Cardiac muscle cell (in vitro differentiated cells and primary cell): ENCODE results near the gene ADGRD1. TPM values are rescaled to one million over a fixed set of nuclear protein-coding genes. Genes with fewer than 3 reads are reported as not detected.

Source experiments
- DNase-seq, 2 donors: peaks; one replicate each; pipeline versions ENCODE4 v3.0.0 to v3.0.0-alpha.2; 2010 to 2017; ENCODE audit warnings: low read depth in 1 of 2, low spot score in 1 of 2
- H3K27ac ChIP-seq: fragments of 200-600 bp; sonication (generic); 2 replicates; pipeline ENCODE4 v1.5.1; 2016
- H3K27me3 ChIP-seq: fragments of 200-600 bp; sonication (generic); 2 replicates; pipeline ENCODE4 v1.6.0; 2016; ENCODE audit warnings: control low read depth
- H3K36me3 ChIP-seq: fragments of 200-600 bp; sonication (generic); 2 replicates; pipeline ENCODE4 v1.5.1; 2016; ENCODE audit warnings: control low read depth
- H3K4me1 ChIP-seq: fragments of 200-600 bp; sonication (generic); 2 replicates; pipeline ENCODE4 v1.8.1; 2017; ENCODE audit warnings: low read depth, mild to moderate bottlenecking, mixed run types
- H3K4me3 ChIP-seq: fragments of 200-600 bp; sonication (generic); 2 replicates; pipeline ENCODE4 v1.5.1; 2016; ENCODE audit warnings: mild to moderate bottlenecking
- H3K9me3 ChIP-seq: fragments of 200-600 bp; sonication (generic); 2 replicates; pipeline ENCODE4 v1.5.1; 2017; ENCODE audit warnings: low read depth, mild to moderate bottlenecking, control low read depth
- polyA plus RNA-seq: library from polyadenylated mRNA; unstranded; fragments of >200 nt; fragmentation: Nextera tagmentation; extraction: Ambion mirVana; gene quantifications from 2 replicates; pipeline ENCODE4 v1.2.1, GENCODE V29; 2016
- total RNA-seq: library from RNA; depleted of rRNA; stranded (reverse); fragments of >200 nt; gene quantifications from 2 replicates; pipeline ENCODE4 v1.2.3, GENCODE V29; 2016
- TF ChIP-seq, protein P1 (sequence below): IDR thresholded peaks from 2 replicates; pipeline ENCODE4 v1.5.1; 2012; ENCODE audit warnings: low read depth, mild to moderate bottlenecking, low read length

The ADGRD1 gene
- total and polyA plus RNA-seq, 2 experiments from 2014 or later = 66.6 to 74.0 TPM

DNA sequence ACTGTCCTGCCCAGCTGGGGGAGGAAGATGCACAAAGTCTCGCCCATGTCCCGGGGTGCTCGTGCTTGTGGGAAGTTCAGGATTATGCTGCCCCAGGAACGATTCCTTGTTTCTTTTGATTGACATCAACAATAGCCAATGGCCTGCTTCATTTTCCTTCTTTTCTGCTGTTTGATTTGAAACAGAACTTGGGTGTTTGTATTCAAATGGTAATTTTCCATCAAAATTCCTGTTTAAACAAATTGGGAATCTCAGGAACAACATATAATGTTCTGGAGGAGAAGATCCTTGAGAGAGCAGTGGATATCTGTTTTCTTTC is 97.4 kb downstream of the ADGRD1 start:
- Histone ChIP-seq H3K27me3 (no peaks in the 10 kb centered on the region), H3K4me1 (no peaks in the 10 kb centered on the region), H3K4me3 (no peak overlapping the region), H3K36me3 (peaks cover 4% of the 10 kb centered on the region), H3K9me3 (no peaks in the 10 kb centered on the region), H3K27ac (no peak overlapping the region)
- no peak for DNase-seq
- TF ChIP-seq, protein P1, sequence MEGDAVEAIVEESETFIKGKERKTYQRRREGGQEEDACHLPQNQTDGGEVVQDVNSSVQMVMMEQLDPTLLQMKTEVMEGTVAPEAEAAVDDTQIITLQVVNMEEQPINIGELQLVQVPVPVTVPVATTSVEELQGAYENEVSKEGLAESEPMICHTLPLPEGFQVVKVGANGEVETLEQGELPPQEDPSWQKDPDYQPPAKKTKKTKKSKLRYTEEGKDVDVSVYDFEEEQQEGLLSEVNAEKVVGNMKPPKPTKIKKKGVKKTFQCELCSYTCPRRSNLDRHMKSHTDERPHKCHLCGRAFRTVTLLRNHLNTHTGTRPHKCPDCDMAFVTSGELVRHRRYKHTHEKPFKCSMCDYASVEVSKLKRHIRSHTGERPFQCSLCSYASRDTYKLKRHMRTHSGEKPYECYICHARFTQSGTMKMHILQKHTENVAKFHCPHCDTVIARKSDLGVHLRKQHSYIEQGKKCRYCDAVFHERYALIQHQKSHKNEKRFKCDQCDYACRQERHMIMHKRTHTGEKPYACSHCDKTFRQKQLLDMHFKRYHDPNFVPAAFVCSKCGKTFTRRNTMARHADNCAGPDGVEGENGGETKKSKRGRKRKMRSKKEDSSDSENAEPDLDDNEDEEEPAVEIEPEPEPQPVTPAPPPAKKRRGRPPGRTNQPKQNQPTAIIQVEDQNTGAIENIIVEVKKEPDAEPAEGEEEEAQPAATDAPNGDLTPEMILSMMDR = no peak

DNA sequence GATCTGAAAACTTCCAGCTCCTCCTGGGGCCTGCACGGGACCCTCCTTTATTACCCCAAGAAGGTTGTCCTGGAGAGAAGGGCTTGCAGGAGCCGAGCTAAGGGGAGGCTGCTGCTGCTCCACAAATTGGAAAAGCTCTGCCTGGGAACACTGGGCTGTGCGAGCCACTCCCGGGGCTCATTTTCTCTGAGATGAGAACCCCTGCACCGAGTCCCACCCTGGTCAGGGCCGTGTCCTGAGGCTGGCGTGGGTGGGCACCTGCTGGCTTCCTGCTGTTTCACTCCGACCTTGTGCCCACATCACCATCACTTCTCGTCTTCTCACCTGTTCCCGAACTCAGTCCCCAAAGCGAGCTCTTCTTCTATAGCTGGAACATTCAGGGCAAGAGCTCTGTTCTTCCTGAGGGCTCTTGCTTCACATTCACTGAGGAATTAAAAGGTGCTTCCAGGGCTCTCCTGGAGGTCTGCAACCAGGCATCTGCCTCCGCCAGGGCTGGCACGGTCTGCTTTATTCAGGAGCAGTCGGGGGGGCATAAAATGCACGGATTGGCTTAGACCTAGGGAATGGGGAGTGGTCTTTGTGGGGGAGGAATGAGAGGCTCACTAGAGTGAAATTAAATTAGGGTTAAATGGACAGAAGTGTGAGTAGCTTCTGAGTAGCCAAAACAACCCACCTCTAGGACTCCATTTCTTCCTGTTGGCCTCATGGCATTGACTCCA is 98.5 kb downstream of the ADGRD1 start:
- Histone ChIP-seq H3K4me3 (no peak overlapping the region), H3K27me3 (no peaks in the 10 kb centered on the region), H3K27ac (no peak overlapping the region), H3K9me3 (no peaks in the 10 kb centered on the region), H3K4me1 (no peaks in the 10 kb centered on the region), H3K36me3 (peaks cover 4% of the 10 kb centered on the region)
- DNase-seq = no peak
- TF ChIP-seq, protein P1 = no peak

DNA sequence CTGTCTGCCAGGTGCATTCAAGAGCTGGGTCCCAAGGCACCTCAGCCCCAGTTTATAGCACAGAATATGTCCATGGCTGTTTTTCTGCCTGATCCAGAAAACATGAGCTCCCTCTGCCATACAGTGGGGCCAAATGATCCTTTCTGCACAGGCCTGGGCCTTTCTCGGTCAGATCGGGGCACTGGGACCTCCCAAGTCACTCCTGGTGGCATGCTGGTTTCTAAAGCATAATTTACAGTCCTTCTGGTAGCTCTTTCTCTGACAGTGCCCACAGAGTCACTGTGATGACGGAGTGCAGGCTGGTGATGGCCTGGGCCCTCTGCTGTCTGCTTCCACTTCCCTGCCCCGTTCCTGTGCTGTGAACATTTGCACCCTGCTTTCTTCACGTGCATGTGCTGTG is 99.2 kb downstream of the ADGRD1 start:
- H3K27ac ChIP-seq = no peak overlapping the region
- TF ChIP-seq, protein P1 = no peak
- peaks cover 4% of the 10 kb centered on the region for H3K36me3 ChIP-seq
- no peaks in the 10 kb centered on the region for H3K9me3 ChIP-seq
- H3K4me1 ChIP-seq = no peaks in the 10 kb centered on the region
- H3K27me3 ChIP-seq = no peaks in the 10 kb centered on the region
- H3K4me3 ChIP-seq = no peak overlapping the region
- no peak for DNase-seq

DNA sequence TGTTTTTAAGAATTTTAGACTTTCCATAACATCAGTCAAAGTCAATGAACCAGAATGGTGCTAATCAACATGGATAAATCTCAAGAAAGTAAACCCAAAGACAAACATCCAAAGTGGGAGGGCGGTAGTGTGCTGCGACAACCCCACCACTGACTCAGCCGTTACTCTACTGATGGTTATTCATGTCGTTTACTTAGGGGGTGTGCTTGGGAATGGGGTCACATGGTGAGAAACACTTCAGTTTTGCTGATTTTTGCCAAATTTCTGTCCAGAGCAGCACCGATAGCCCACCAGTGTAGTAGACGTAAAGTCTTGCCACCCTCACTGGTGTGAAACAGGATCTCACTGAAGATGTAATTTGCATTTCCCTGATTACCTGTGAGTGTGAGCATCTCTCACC is 99.9 kb downstream of the ADGRD1 start:
- TF ChIP-seq, protein P1 = no peak
- no peak for DNase-seq
- no peaks in the 10 kb centered on the region for H3K4me1 ChIP-seq
- no peaks in the 10 kb centered on the region for H3K9me3 ChIP-seq
- no peaks in the 10 kb centered on the region for H3K27me3 ChIP-seq
- peaks cover 4% of the 10 kb centered on the region for H3K36me3 ChIP-seq
- no peak overlapping the region for H3K27ac ChIP-seq
- no peak overlapping the region for H3K4me3 ChIP-seq

DNA sequence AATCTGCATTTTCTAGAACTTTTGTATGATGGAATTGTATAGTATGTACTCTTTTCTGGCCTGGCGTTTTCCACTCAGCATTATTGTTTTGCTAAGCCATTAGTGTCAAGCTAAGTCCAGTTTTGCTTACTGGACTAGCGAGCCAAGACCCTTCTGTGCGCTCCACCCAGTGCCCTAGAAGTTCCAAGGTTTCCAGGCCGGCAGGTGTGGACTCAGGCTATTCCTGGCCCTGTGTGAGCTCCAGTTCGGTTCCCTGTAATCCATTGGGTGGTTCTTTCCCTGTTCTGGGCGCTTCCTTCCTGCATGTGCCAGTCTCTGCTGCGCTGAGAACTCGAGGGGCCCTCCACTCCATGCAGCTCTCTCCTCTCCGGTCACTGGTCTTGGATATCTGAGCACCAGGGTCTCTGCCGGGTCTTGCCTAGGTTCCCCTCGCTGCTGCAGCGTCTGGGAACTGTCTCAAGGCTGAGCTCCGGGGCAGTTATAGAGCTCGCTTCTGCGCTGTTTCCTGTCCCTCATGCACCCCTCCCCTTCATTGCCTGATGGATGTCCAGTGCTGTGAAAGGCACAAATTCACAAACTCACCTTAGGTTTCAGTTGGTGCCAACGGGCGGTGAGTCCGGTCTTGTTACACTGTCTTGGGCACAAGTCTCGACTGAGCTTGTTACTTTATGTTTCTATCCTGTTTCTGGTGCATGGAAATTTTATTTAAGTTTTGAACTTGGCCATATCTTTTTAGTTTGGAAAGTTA is 100.8 kb downstream of the ADGRD1 start:
- Histone ChIP-seq H3K27ac (no peak overlapping the region), H3K4me3 (no peak overlapping the region), H3K9me3 (no peaks in the 10 kb centered on the region), H3K27me3 (no peaks in the 10 kb centered on the region), H3K4me1 (no peaks in the 10 kb centered on the region), H3K36me3 (peaks cover 4% of the 10 kb centered on the region)
- no peak for DNase-seq
- TF ChIP-seq, protein P1 = no peak
